Measurements from ENCODE around the gene ANAPC13. TPM values are rescaled to one million over a fixed set of nuclear protein-coding genes. Genes with fewer than 3 reads are reported as not detected.

Gene ANAPC13
- total and polyA plus RNA-seq, 2 of the 4 experiments (the other 2 are of a cell fraction), result 43.4 to 62.9 TPM

- peak overlapping the region; percentile 76; the same call in 1 of the 2 replicates for H2BK120ac ChIP-seq (ENCODE audit: low read depth, low read length)
- no peaks in the 10 kb centered on the region for H4K20me1 ChIP-seq (ENCODE audit: insufficient read depth, low read length)
- H4K91ac ChIP-seq (ENCODE audit: insufficient read depth, low read depth, low read length), result peak overlapping the region; percentile 43
- ChIA-PET POLR2A (ENCODE audit: unreplicated experiment) (interaction anchor here (1.2 kb wide), 1 partner anchor 75 kb away, joined by 3 read pairs; the partner anchor contains the start of gene AMOTL2), CTCF (interaction anchor here (1.0 to 1.9 kb wide), 6 partner anchors 9 to 33 kb away, joined by 3 to 8 read pairs (median 4); no protein-coding TSS in a partner anchor)
- peaks cover 18% of the 10 kb centered on the region for H3K4me1 ChIP-seq (ENCODE audit: control insufficient read depth, insufficient read depth, low read length)
- intact Hi-C loops (cut with micrococcal nuclease), result loop anchor here (5.0 kb wide), 1 partner anchor 77 kb away; the partner anchor contains the start of gene AMOTL2
- no peaks in the 10 kb centered on the region for H3K27me3 ChIP-seq (ENCODE audit: control insufficient read depth, insufficient read depth, low read length)
- peak overlapping the region; percentile 27 for H2BK5ac ChIP-seq (ENCODE audit: low read depth, low read length, poor library complexity, severe bottlenecking)
- H3K14ac ChIP-seq (replicated peaks; ENCODE audit: low read depth, low read length), result peak overlapping the region; percentile 64; the same call in 1 of the 2 replicates
- no peak overlapping the region for H3K9ac ChIP-seq (ENCODE audit: low read depth, low read length)
- H3K4me2 ChIP-seq (ENCODE audit: low read depth, low read length), result no peak overlapping the region
- H3K79me1 ChIP-seq (ENCODE audit: low read depth in 1 of 2, low read length in 2 of 2), result peaks cover 3 to 9% of the 10 kb centered on the region in 2 experiments; a peak in 2 of 4 replicates
- 20% methylated on average over 1 of the region's 2 CpGs; no CpG with 5 or more reads in 1 of the 2 experiments for WGBS, 2 experiments (ENCODE audit: extremely low coverage in 2 of 2, insufficient read length in 1 of 2)
- H3K27ac ChIP-seq (ENCODE audit: insufficient read depth, low read length), result no peak overlapping the region
- no peak overlapping the region for H3K56ac ChIP-seq (ENCODE audit: extremely low read depth, insufficient read depth, low read length)
- peaks cover 15% of the 10 kb centered on the region for H3K9me1 ChIP-seq (ENCODE audit: insufficient read depth, low read length)
- in situ Hi-C loops (cut with MboI; ENCODE audit: low sequenced_read_pairs), result no loop called here
- dilution Hi-C loops (cut with HindIII; ENCODE audit: low sequenced_read_pairs, unreplicated experiment), result no loop called here
- 0 out of 2 replicates have a peak overlapping the region, but pooled peaks have one; percentile 35 for H3K23ac ChIP-seq (ENCODE audit: low read depth, low read length)
- DNase-seq (peak; percentile 45), ATAC-seq (ENCODE audit: low read depth) (peak; percentile 57)
- peak overlapping the region; percentile 62 for H3K4ac ChIP-seq (ENCODE audit: low read depth, low read length)
- no peak overlapping the region for H3K4me3 ChIP-seq (ENCODE audit: insufficient read depth, low read depth, low read length)
- H3K18ac ChIP-seq (ENCODE audit: low read depth, low read length), result peak overlapping the region; percentile 52; the same call in 1 of the 2 replicates
- H4K8ac ChIP-seq (ENCODE audit: low read depth in 2 of 2, low read length in 2 of 2), result peak overlapping the region; percentile 57 to 67; a peak in 1 of 4 replicates
- no peaks in the 10 kb centered on the region for H3K9me3 ChIP-seq (ENCODE audit: control insufficient read depth, insufficient read depth, low read length)
- peak overlapping the region; percentile 79; the same call in 1 of the 2 replicates for H2AK5ac ChIP-seq (ENCODE audit: low read depth, low read length)
- H2AFZ ChIP-seq (replicated peaks; ENCODE audit: low read length, poor library complexity), result peak overlapping the region; percentile 1
- H4K5ac ChIP-seq (ENCODE audit: low read depth, low read length), result peak overlapping the region; percentile 46; the same call in 1 of the 2 replicates
- H2BK15ac ChIP-seq (ENCODE audit: low read depth, low read length), result peak overlapping the region; percentile 55; the same call in 1 of the 3 replicates
- BruUV-seq (replicated peaks), result no TSS peak
- TF ChIP-seq, protein P1, sequence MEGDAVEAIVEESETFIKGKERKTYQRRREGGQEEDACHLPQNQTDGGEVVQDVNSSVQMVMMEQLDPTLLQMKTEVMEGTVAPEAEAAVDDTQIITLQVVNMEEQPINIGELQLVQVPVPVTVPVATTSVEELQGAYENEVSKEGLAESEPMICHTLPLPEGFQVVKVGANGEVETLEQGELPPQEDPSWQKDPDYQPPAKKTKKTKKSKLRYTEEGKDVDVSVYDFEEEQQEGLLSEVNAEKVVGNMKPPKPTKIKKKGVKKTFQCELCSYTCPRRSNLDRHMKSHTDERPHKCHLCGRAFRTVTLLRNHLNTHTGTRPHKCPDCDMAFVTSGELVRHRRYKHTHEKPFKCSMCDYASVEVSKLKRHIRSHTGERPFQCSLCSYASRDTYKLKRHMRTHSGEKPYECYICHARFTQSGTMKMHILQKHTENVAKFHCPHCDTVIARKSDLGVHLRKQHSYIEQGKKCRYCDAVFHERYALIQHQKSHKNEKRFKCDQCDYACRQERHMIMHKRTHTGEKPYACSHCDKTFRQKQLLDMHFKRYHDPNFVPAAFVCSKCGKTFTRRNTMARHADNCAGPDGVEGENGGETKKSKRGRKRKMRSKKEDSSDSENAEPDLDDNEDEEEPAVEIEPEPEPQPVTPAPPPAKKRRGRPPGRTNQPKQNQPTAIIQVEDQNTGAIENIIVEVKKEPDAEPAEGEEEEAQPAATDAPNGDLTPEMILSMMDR (conservative IDR thresholded peaks at IDR 0.05; ENCODE audit: low read depth, low read length), result peak; percentile 53
- TF ChIP-seq USF2 (IDR thresholded peaks at IDR 0.05; ENCODE audit: low read depth, low read length) (no peak), MAFK (IDR thresholded peaks at IDR 0.05; ENCODE audit: low read depth, low read length) (no peak), FOS (IDR thresholded peaks at IDR 0.05; ENCODE audit: low read depth, low read length) (no peak), RAD21 (IDR thresholded peaks at IDR 0.05; ENCODE audit: low read length) (peak; percentile 56), SMC3 (IDR thresholded peaks at IDR 0.05; ENCODE audit: low read depth, low read length) (peak; percentile 53), BHLHE40 (IDR thresholded peaks at IDR 0.05; ENCODE audit: low read depth, low read length) (no peak), POLR2A (IDR thresholded peaks at IDR 0.05; ENCODE audit: low read depth, low read length) (no peak), RFX5 (IDR thresholded peaks at IDR 0.05; ENCODE audit: low read depth, low read length) (no peak)
- no peaks in the 10 kb centered on the region for H3K36me3 ChIP-seq (ENCODE audit: control insufficient read depth, insufficient read depth, low read length)
- H2BK20ac ChIP-seq (ENCODE audit: low read depth, low read length), result peak overlapping the region; percentile 76; the same call in 1 of the 2 replicates
- no peak overlapping the region for H2AK9ac ChIP-seq (replicated peaks; ENCODE audit: low read depth, low read length, poor library complexity)
Measured at GRCh38 chr3:134449277-134449676, 36.5 kb downstream of the ANAPC13 start.

All from IMR-90 (cell line).